Measurements from ENCODE around the gene HYDIN. TPM values are rescaled to one million over a fixed set of nuclear protein-coding genes. Genes with fewer than 3 reads are reported as not detected.

The HYDIN gene
- total and polyA plus RNA-seq, 9 of the 15 experiments (the other 6 are each of a cell fraction or from before 2014, with no cell fraction given), result 0.08 to 0.43 (median 0.14) TPM; not detected in 1

GRCh38 chr16:70784692-70785555 is 445.6 kb downstream of the HYDIN start:
- H3K36me3 ChIP-seq (ENCODE audit: control insufficient read depth, insufficient read depth, low read length), result peaks cover 84% of the 10 kb centered on the region; the same call in 2 of the 3 replicates
- H3K9me3 ChIP-seq (replicated peaks; ENCODE audit: control insufficient read depth, insufficient read depth, low read depth, low read length), result peaks cover 3% of the 10 kb centered on the region; the same call in 1 of the 2 replicates
- no peak for TF ChIP-seq SETDB1 (IDR thresholded peaks at IDR 0.05; ENCODE audit: low read length)
- TF ChIP-seq ZNF384 (IDR thresholded peaks at IDR 0.05; ENCODE audit: low read depth, low read length), result no peak
- TF ChIP-seq SMARCA5 (IDR thresholded peaks at IDR 0.05), result no peak
- no peak for TF ChIP-seq POLR2AphosphoS5 (IDR thresholded peaks at IDR 0.05; ENCODE audit: control insufficient read depth, insufficient read depth, low read depth, low read length)
- no peak for TF ChIP-seq ZFP91 (CRISPR knock-in tag; IDR thresholded peaks at IDR 0.05)
- TF ChIP-seq ZNF77 (CRISPR knock-in tag; IDR thresholded peaks at IDR 0.05), result no peak
- POLR2A ChIA-PET, result interaction anchor here (1.4 kb wide), 1 partner anchor 12 kb away, joined by 5 read pairs; no protein-coding TSS in a partner anchor
- ATAC-seq (no peak), FAIRE-seq (no peak), DNase-seq (ENCODE audit: extremely low read depth in 1 of 4, low spot score in 3 of 4) (no peak)
- H3K9me1 ChIP-seq (ENCODE audit: control insufficient read depth, insufficient read depth, low read length), result no peaks in the 10 kb centered on the region
- H3K9ac ChIP-seq (ENCODE audit: insufficient read depth in 1 of 2, low read depth in 2 of 2, low read length in 2 of 2), result no peak overlapping the region
- H3K4me3 ChIP-seq, result no peak overlapping the region
- intact Hi-C loops (cut with micrococcal nuclease) (no loop called here), in situ Hi-C loops (cut with MboI) (no loop called here)
- H3K4me2 ChIP-seq (ENCODE audit: insufficient read depth, low read length), result no peak overlapping the region
- H3K27ac ChIP-seq (ENCODE audit: extremely low read depth, low read depth, low read length), result no peak overlapping the region
- no TSS peak for BruUV-seq (replicated peaks)
- no peak overlapping the region for H2AFZ ChIP-seq (ENCODE audit: low read depth, low read length)
- H3K27me3 ChIP-seq (ENCODE audit: control insufficient read depth in 2 of 2, insufficient read depth in 2 of 2, low read length in 2 of 2), result no peaks in the 10 kb centered on the region
- H3K79me2 ChIP-seq (ENCODE audit: control insufficient read depth, insufficient read depth, low read length), result no peaks in the 10 kb centered on the region; the same call in 2 of the 3 replicates
- H3K4me1 ChIP-seq (replicated peaks in 1 of 2; ENCODE audit: control insufficient read depth in 2 of 2, insufficient read depth in 2 of 2, low read length in 2 of 2), result no peaks in the 10 kb centered on the region
- CTCF ChIA-PET (ENCODE audit: low intra/inter-chr PET ratio), result no interaction called here
- 96% methylated on average over 18 of the region's 21 CpGs for WGBS (ENCODE audit: insufficient coverage, low coverage, missing lambda C conversion rate)
- H4K20me1 ChIP-seq (replicated peaks; ENCODE audit: control insufficient read depth, insufficient read depth, low read length), result peaks cover 3% of the 10 kb centered on the region; the same call in 1 of the 2 replicates
